Loucy (cell line): ENCODE results near the gene MYO1D.
"Not testable (repeated sequence)": the region's sequence is repeated elsewhere in the genome, so short reads cannot be mapped to it uniquely, and the experiment has no call there.

Experiments used
- H2AFZ ChIP-seq: fragments of 200-600 bp; sonication (generic); 2 replicates; pipeline ENCODE4 v1.6.0; 2016; ENCODE audit warnings: antibody characterized with exemption, mild to moderate bottlenecking, low read length, moderate library complexity
- H3F3A ChIP-seq: fragments of 200-600 bp; 2 replicates; pipeline ENCODE4 v1.6.0; 2016; ENCODE audit warnings: antibody characterized with exemption, low read depth, mild to moderate bottlenecking
- H3K27me3 ChIP-seq: fragments of 200-600 bp; sonication (generic); 2 replicates; pipeline ENCODE4 v1.6.1; 2014; ENCODE audit warnings: low read length, mild to moderate bottlenecking; ENCODE audit not compliant: insufficient read depth, poor library complexity, severe bottlenecking
- H3K36me3 ChIP-seq: fragments of 200-600 bp; sonication (generic); 2 replicates; pipeline ENCODE4 v1.6.1; 2016; ENCODE audit warnings: low read length; ENCODE audit not compliant: insufficient read depth
- H3K4me1 ChIP-seq: fragments of 200-600 bp; sonication (generic); 2 replicates; pipeline ENCODE4 v1.5.1; 2014; ENCODE audit warnings: low read length, mild to moderate bottlenecking; ENCODE audit not compliant: insufficient read depth, poor library complexity, severe bottlenecking
- H3K4me2 ChIP-seq: fragments of 200-600 bp; sonication (generic); 2 replicates; pipeline ENCODE4 v1.6.0; 2014; ENCODE audit warnings: antibody characterized with exemption, low read length, low read depth, mild to moderate bottlenecking; ENCODE audit not compliant: poor library complexity, severe bottlenecking
- H3K4me3 ChIP-seq: fragments of 200-600 bp; sonication (generic); 2 replicates; pipeline ENCODE4 v1.5.1; 2014; ENCODE audit warnings: low read length, mild to moderate bottlenecking, mixed read lengths; ENCODE audit not compliant: poor library complexity, severe bottlenecking
- H3K79me2 ChIP-seq: fragments of 200-600 bp; sonication (generic); 2 replicates; pipeline ENCODE4 v1.6.1; 2014; ENCODE audit warnings: low read length; ENCODE audit not compliant: insufficient read depth
- H3K9ac ChIP-seq: fragments of 200-600 bp; sonication (generic); 2 replicates; pipeline ENCODE4 v1.6.0; 2014; ENCODE audit warnings: mild to moderate bottlenecking, low read depth, low read length, moderate library complexity; ENCODE audit not compliant: poor library complexity, severe bottlenecking
- H3K9me2 ChIP-seq: fragments of 200-600 bp; sonication (generic); replicated peaks from 2 replicates; pipeline ENCODE4 v1.6.1; 2016; ENCODE audit warnings: low read depth, low read length, mixed read lengths
- H3K9me3 ChIP-seq: fragments of 200-600 bp; sonication (generic); 2 replicates; pipeline ENCODE4 v1.6.1; 2014; ENCODE audit warnings: mild to moderate bottlenecking, antibody characterized with exemption, low read length, low read depth; ENCODE audit not compliant: insufficient read depth
- H4K20me1 ChIP-seq: fragments of 200-600 bp; sonication (generic); 2 replicates; pipeline ENCODE4 v1.6.0; 2014; ENCODE audit warnings: antibody characterized with exemption, low read length, mild to moderate bottlenecking; ENCODE audit not compliant: insufficient read depth, poor library complexity, severe bottlenecking
- CTCF ChIP-seq: fragments of 200-600 bp; sonication (generic); conservative IDR thresholded peaks from 2 replicates; pipeline ENCODE4 v1.5.1; 2014; ENCODE audit warnings: mild to moderate bottlenecking, antibody characterized with exemption, low read length
- EZH2phosphoT487 ChIP-seq: fragments of 200-600 bp; IDR thresholded peaks from 2 replicates; pipeline ENCODE4 v1.6.1; 2018; ENCODE audit warnings: antibody characterized with exemption, mild to moderate bottlenecking, moderate library complexity, borderline replicate concordance

The MYO1D gene

DNA sequence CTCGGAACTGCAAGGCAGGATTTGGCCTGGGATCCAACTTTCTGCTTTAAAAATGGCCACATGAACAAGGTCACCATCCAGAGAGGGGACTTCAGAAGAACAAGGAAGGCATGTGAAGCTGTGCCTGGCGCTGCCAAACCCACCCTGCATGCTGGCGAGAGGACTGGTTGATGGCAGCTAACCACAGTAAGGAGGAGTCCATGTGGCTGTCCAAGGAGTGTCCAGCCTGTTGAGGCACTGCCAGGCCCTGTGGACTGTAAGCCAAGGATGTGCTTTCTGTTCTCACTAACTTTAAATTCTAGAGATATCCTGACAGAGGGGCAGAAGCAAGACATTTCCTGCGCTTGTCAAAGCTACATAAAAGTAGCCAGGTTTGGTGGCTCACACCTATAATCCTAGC lies 349.8 kb downstream of the MYO1D start:
- Histone ChIP-seq H2AFZ (no peak overlapping the region), H3K79me2 (no peaks in the 10 kb centered on the region), H3F3A (no peaks in the 10 kb centered on the region), H4K20me1 (no peaks in the 10 kb centered on the region), H3K27me3 (no peaks in the 10 kb centered on the region), H3K4me2 (no peak overlapping the region), H3K9me2 (no peaks in the 10 kb centered on the region), H3K9ac (no peak overlapping the region), H3K4me1 (no peaks in the 10 kb centered on the region), H3K36me3 (no peaks in the 10 kb centered on the region), H3K4me3 (no peak overlapping the region), H3K9me3 (no peaks in the 10 kb centered on the region)
- no peak for TF ChIP-seq CTCF
- no peak for TF ChIP-seq EZH2phosphoT487

GRCh38 chr17:32525122-32525521 lies 351.8 kb downstream of the MYO1D start:
- no peaks in the 10 kb centered on the region for H4K20me1 ChIP-seq
- no peak for TF ChIP-seq EZH2phosphoT487

GRCh38 chr17:32524553-32524880 lies 352.4 kb downstream of the MYO1D start:
- not testable (repeated sequence) for H3K4me3 ChIP-seq, H3K79me2 ChIP-seq, H2AFZ ChIP-seq, H3K27me3 ChIP-seq, H3K9me2 ChIP-seq, H3F3A ChIP-seq, H3K4me2 ChIP-seq, H3K9ac ChIP-seq, H3K9me3 ChIP-seq, H4K20me1 ChIP-seq, H3K4me1 ChIP-seq, H3K36me3 ChIP-seq

More at GRCh38 chr17:32525122-32525521, 351.8 kb downstream of the MYO1D start:
- Histone ChIP-seq H2AFZ (no peak overlapping the region), H3F3A (no peaks in the 10 kb centered on the region), H3K4me1 (no peaks in the 10 kb centered on the region), H3K9me3 (no peaks in the 10 kb centered on the region), H3K79me2 (no peaks in the 10 kb centered on the region), H3K27me3 (peaks cover 1% of the 10 kb centered on the region), H3K9ac (no peak overlapping the region), H3K4me3 (no peak overlapping the region), H3K36me3 (no peaks in the 10 kb centered on the region), H3K9me2 (no peaks in the 10 kb centered on the region), H3K4me2 (no peak overlapping the region)

- peaks cover 5% of the 10 kb centered on the region for H3K27me3 ChIP-seq
- H3K79me2 ChIP-seq, result no peaks in the 10 kb centered on the region
- no peak overlapping the region for H3K4me2 ChIP-seq
- H2AFZ ChIP-seq, result no peak overlapping the region
- no peaks in the 10 kb centered on the region for H3K36me3 ChIP-seq
- H3K9me3 ChIP-seq, result no peaks in the 10 kb centered on the region
- no peak overlapping the region for H3K9ac ChIP-seq
- H4K20me1 ChIP-seq, result no peaks in the 10 kb centered on the region
- H3K4me1 ChIP-seq, result peaks cover 8% of the 10 kb centered on the region
- TF ChIP-seq EZH2phosphoT487 (no peak), CTCF (no peak)
- H3F3A ChIP-seq, result no peaks in the 10 kb centered on the region
- no peak overlapping the region for H3K4me3 ChIP-seq
- H3K9me2 ChIP-seq, result no peaks in the 10 kb centered on the region
Measured at GRCh38 chr17:32523827-32524552, 352.9 kb downstream of the MYO1D start.
